GM23338 (cell line): ENCODE measurements around the gene CASK. TPM values are rescaled to one million over a fixed set of nuclear protein-coding genes. Genes with fewer than 3 reads are reported as not detected.

Experiments
- ATAC-seq: fragments of 200-7000 bp; cut with Tn5 transposase; 3 replicates; pipeline ENCODE4 v1.9.1; 2020
- DNase-seq: peaks from one replicate; pipeline ENCODE4 v3.0.0-alpha.2; 2015; ENCODE audit warnings: low spot score
- H2AFZ ChIP-seq: fragments of 200-600 bp; sonication (generic); 2 replicates; pipeline ENCODE4 v1.8.0; 2016; ENCODE audit warnings: antibody characterized with exemption, mild to moderate bottlenecking, moderate library complexity
- H3F3A ChIP-seq: fragments of 200-600 bp; sonication (generic); replicated peaks from 2 replicates; pipeline ENCODE4 v1.8.0; 2017; ENCODE audit warnings: antibody characterized with exemption, mixed run types, low read depth
- H3K27ac ChIP-seq: fragments of 200-600 bp; sonication (generic); 2 replicates; pipeline ENCODE4 v1.6.1; 2016; ENCODE audit warnings: low read depth
- H3K27me3 ChIP-seq: fragments of 200-600 bp; sonication (generic); 2 replicates; pipeline ENCODE4 v1.8.0; 2016; ENCODE audit warnings: mild to moderate bottlenecking, mixed run types, moderate library complexity; ENCODE audit not compliant: insufficient read depth
- H3K36me3 ChIP-seq: fragments of 200-600 bp; sonication (generic); 2 replicates; pipeline ENCODE4 v1.8.0; 2016; ENCODE audit warnings: mild to moderate bottlenecking; ENCODE audit not compliant: insufficient read depth
- H3K4me1 ChIP-seq: fragments of 200-600 bp; sonication (generic); 2 replicates; pipeline ENCODE4 v1.8.0; 2016; ENCODE audit warnings: mild to moderate bottlenecking, moderate library complexity; ENCODE audit not compliant: insufficient read depth
- H3K4me2 ChIP-seq: fragments of 200-600 bp; sonication (generic); 2 replicates; pipeline ENCODE4 v1.7.1; 2017; ENCODE audit warnings: mixed run types
- H3K4me3 ChIP-seq: fragments of 200-600 bp; sonication (generic); 2 replicates; pipeline ENCODE4 v1.6.1; 2016; ENCODE audit warnings: mixed run types
- H3K79me2 ChIP-seq: fragments of 200-600 bp; sonication (generic); replicated peaks from 2 replicates; pipeline ENCODE4 v1.8.0; 2017; ENCODE audit warnings: mild to moderate bottlenecking; ENCODE audit not compliant: insufficient read depth
- H3K9me2 ChIP-seq: fragments of 200-600 bp; sonication (generic); 2 replicates; pipeline ENCODE4 v1.8.0; 2017; ENCODE audit not compliant: insufficient read depth
- H4K20me1 ChIP-seq: fragments of 200-600 bp; sonication (generic); replicated peaks from 2 replicates; pipeline ENCODE4 v1.8.0; 2017; ENCODE audit warnings: mild to moderate bottlenecking; ENCODE audit not compliant: insufficient read depth
- H3K27ac Mint-ChIP-seq: 2 replicates; pipeline ENCODE4 v1.8.0; 2020; ENCODE audit warnings: inconsistent platforms, mild to moderate bottlenecking, moderate library complexity, mixed read lengths
- H3K27me3 Mint-ChIP-seq: 3 replicates; pipeline ENCODE4 v1.8.0; 2022; ENCODE audit warnings: low read depth, mild to moderate bottlenecking, moderate library complexity, mixed read lengths, inconsistent platforms; ENCODE audit not compliant: insufficient read depth, poor library complexity
- H3K36me3 Mint-ChIP-seq: 3 replicates; pipeline ENCODE4 v1.8.0; 2021; ENCODE audit warnings: low read depth, mild to moderate bottlenecking, inconsistent platforms, moderate library complexity, mixed read lengths
- H3K4me1 Mint-ChIP-seq: 3 replicates; pipeline ENCODE4 v1.8.0; 2020; ENCODE audit warnings: mild to moderate bottlenecking, inconsistent platforms, mixed read lengths
- H3K4me3 Mint-ChIP-seq: 3 replicates; pipeline ENCODE4 v1.8.0; 2021; ENCODE audit warnings: moderate library complexity, mild to moderate bottlenecking, inconsistent platforms, mixed read lengths
- H3K9me3 Mint-ChIP-seq: 3 replicates; pipeline ENCODE4 v1.8.0; 2020; ENCODE audit warnings: moderate library complexity, mild to moderate bottlenecking, inconsistent platforms, mixed read lengths
- CREB1 ChIP-seq: fragments of 250-450 bp; sonication (Bioruptor Pico); IDR thresholded peaks from 2 replicates; pipeline ENCODE4 v1.5.0; 2020; ENCODE audit warnings: low read depth, mild to moderate bottlenecking, moderate library complexity
- CTCF ChIP-seq, 2 experiments: fragments of 200-600 bp in 1 of 2; sonication (generic) in 1 of 2; conservative IDR thresholded peaks; 2 replicates each; pipeline versions ENCODE4 v1.5.1 to v1.6.1; 2016 to 2017; ENCODE audit warnings: antibody characterized with exemption in 2 of 2, low read depth in 2 of 2, mild to moderate bottlenecking in 2 of 2, moderate library complexity in 1 of 2
- EZH2 ChIP-seq: fragments of 200-600 bp; sonication (generic); IDR thresholded peaks from one replicate; pipeline ENCODE4 v1.8.0; 2017; ENCODE audit warnings: antibody characterized with exemption, mild to moderate bottlenecking, low read depth; ENCODE audit not compliant: unreplicated experiment
- EZH2phosphoT487 ChIP-seq: fragments of 200-600 bp; sonication (generic); IDR thresholded peaks from one replicate; pipeline ENCODE4 v1.8.1; 2018; ENCODE audit warnings: antibody characterized with exemption; ENCODE audit not compliant: unreplicated experiment
- JUNB ChIP-seq: IDR thresholded peaks from one replicate; pipeline ENCODE4 v1.6.1; 2016; ENCODE audit warnings: antibody characterized with exemption; ENCODE audit not compliant: unreplicated experiment
- NANOG ChIP-seq: IDR thresholded peaks from 2 replicates; pipeline ENCODE4 v1.6.1; 2016; ENCODE audit warnings: antibody characterized with exemption, borderline replicate concordance
- POLR2AphosphoS5 ChIP-seq: IDR thresholded peaks from 2 replicates; pipeline ENCODE4 v1.6.1; 2016; ENCODE audit warnings: antibody characterized with exemption, low read depth
- REST ChIP-seq: IDR thresholded peaks from one replicate; pipeline ENCODE4 v1.6.1; 2018; ENCODE audit warnings: antibody characterized with exemption; ENCODE audit not compliant: unreplicated experiment
- STAT1 ChIP-seq: IDR thresholded peaks from one replicate; pipeline ENCODE4 v1.6.1; 2016; ENCODE audit warnings: antibody characterized with exemption; ENCODE audit not compliant: unreplicated experiment
- ZNF114 ChIP-seq: fragments of 250-450 bp; sonication (Bioruptor Pico); IDR thresholded peaks from 2 replicates; pipeline ENCODE4 v1.5.0; 2020; ENCODE audit warnings: mild to moderate bottlenecking, moderate library complexity
- ZNF331 ChIP-seq: fragments of 250-450 bp; sonication (Bioruptor Pico); IDR thresholded peaks from 2 replicates; pipeline ENCODE4 v1.5.0; 2020; ENCODE audit warnings: low read depth, mild to moderate bottlenecking, moderate library complexity
- polyA plus RNA-seq: library from polyadenylated mRNA; unstranded; fragments of >200 nt; fragmentation: Nextera tagmentation; extraction: Ambion mirVana; gene quantifications from 2 replicates; pipeline ENCODE4 v1.2.1, GENCODE V29; 2016
- total RNA-seq: library from RNA; depleted of rRNA; stranded (reverse); fragments of >200 nt; shearing (Covaris generic); gene quantifications from 2 replicates; pipeline ENCODE4 v1.2.3, GENCODE V29; 2014
- TF ChIP-seq, protein P1 (sequence below): IDR thresholded peaks from 2 replicates; pipeline ENCODE4 v1.6.1; 2016; ENCODE audit warnings: antibody characterized with exemption
- TF ChIP-seq, protein P2 (sequence below): fragments of 250-450 bp; sonication (Bioruptor Pico); IDR thresholded peaks from 2 replicates; pipeline ENCODE4 v1.5.0; 2020; ENCODE audit warnings: mild to moderate bottlenecking, moderate library complexity

The CASK gene
- total and polyA plus RNA-seq, 2 experiments from 2014 or later, result 15.3 to 44.4 TPM

- Histone ChIP-seq H3F3A (no peaks in the 10 kb centered on the region), H3K79me2 (no peaks in the 10 kb centered on the region), H4K20me1 (no peaks in the 10 kb centered on the region), H3K9me2 (no peaks in the 10 kb centered on the region), H3K27me3 (no peaks in the 10 kb centered on the region), H3K36me3 (no peaks in the 10 kb centered on the region), H3K4me3 (no peak overlapping the region), H2AFZ (no peak overlapping the region), H3K4me2 (no peak overlapping the region), H3K4me1 (no peaks in the 10 kb centered on the region), H3K27ac (no peak overlapping the region)
- H3K9me3 Mint-ChIP-seq, result no peaks in the 10 kb centered on the region
- DNase-seq, result no peak
- H3K4me1 Mint-ChIP-seq, result peaks cover 6% of the 10 kb centered on the region
- TF ChIP-seq JUNB (no peak), EZH2 (no peak), ZNF114 (CRISPR knock-in tag) (no peak), ZNF331 (CRISPR knock-in tag) (no peak), POLR2AphosphoS5 (no peak), CREB1 (CRISPR knock-in tag) (no peak), REST (no peak), STAT1 (no peak), CTCF (conservative IDR thresholded peaks at IDR 0.05; ENCODE audit: low read depth in 2 of 2) (no peak), EZH2phosphoT487 (no peak), NANOG (no peak)
- TF ChIP-seq, protein P1, sequence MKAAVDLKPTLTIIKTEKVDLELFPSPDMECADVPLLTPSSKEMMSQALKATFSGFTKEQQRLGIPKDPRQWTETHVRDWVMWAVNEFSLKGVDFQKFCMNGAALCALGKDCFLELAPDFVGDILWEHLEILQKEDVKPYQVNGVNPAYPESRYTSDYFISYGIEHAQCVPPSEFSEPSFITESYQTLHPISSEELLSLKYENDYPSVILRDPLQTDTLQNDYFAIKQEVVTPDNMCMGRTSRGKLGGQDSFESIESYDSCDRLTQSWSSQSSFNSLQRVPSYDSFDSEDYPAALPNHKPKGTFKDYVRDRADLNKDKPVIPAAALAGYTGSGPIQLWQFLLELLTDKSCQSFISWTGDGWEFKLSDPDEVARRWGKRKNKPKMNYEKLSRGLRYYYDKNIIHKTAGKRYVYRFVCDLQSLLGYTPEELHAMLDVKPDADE, result no peak
- TF ChIP-seq, protein P2, sequence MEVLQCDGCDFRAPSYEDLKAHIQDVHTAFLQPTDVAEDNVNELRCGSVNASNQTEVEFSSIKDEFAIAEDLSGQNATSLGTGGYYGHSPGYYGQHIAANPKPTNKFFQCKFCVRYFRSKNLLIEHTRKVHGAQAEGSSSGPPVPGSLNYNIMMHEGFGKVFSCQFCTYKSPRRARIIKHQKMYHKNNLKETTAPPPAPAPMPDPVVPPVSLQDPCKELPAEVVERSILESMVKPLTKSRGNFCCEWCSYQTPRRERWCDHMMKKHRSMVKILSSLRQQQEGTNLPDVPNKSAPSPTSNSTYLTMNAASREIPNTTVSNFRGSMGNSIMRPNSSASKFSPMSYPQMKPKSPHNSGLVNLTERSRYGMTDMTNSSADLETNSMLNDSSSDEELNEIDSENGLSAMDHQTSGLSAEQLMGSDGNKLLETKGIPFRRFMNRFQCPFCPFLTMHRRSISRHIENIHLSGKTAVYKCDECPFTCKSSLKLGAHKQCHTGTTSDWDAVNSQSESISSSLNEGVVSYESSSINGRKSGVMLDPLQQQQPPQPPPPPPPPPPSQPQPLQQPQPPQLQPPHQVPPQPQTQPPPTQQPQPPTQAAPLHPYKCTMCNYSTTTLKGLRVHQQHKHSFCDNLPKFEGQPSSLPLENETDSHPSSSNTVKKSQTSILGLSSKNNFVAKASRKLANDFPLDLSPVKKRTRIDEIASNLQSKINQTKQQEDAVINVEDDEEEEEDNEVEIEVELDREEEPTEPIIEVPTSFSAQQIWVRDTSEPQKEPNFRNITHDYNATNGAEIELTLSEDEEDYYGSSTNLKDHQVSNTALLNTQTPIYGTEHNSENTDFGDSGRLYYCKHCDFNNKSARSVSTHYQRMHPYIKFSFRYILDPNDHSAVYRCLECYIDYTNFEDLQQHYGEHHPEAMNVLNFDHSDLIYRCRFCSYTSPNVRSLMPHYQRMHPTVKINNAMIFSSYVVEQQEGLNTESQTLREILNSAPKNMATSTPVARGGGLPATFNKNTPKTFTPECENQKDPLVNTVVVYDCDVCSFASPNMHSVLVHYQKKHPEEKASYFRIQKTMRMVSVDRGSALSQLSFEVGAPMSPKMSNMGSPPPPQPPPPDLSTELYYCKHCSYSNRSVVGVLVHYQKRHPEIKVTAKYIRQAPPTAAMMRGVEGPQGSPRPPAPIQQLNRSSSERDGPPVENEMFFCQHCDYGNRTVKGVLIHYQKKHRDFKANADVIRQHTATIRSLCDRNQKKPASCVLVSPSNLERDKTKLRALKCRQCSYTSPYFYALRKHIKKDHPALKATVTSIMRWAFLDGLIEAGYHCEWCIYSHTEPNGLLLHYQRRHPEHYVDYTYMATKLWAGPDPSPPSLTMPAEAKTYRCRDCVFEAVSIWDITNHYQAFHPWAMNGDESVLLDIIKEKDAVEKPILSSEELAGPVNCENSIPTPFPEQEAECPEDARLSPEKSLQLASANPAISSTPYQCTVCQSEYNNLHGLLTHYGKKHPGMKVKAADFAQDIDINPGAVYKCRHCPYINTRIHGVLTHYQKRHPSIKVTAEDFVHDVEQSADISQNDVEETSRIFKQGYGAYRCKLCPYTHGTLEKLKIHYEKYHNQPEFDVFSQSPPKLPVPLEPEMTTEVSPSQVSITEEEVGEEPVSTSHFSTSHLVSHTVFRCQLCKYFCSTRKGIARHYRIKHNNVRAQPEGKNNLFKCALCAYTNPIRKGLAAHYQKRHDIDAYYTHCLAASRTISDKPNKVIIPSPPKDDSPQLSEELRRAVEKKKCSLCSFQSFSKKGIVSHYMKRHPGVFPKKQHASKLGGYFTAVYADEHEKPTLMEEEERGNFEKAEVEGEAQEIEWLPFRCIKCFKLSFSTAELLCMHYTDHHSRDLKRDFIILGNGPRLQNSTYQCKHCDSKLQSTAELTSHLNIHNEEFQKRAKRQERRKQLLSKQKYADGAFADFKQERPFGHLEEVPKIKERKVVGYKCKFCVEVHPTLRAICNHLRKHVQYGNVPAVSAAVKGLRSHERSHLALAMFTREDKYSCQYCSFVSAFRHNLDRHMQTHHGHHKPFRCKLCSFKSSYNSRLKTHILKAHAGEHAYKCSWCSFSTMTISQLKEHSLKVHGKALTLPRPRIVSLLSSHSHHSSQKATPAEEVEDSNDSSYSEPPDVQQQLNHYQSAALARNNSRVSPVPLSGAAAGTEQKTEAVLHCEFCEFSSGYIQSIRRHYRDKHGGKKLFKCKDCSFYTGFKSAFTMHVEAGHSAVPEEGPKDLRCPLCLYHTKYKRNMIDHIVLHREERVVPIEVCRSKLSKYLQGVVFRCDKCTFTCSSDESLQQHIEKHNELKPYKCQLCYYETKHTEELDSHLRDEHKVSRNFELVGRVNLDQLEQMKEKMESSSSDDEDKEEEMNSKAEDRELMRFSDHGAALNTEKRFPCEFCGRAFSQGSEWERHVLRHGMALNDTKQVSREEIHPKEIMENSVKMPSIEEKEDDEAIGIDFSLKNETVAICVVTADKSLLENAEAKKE (CRISPR knock-in tag), result no peak
- no peaks in the 10 kb centered on the region for H3K36me3 Mint-ChIP-seq
- H3K4me3 Mint-ChIP-seq, result no peak overlapping the region
- no peak for ATAC-seq
- no peak overlapping the region for H3K27ac Mint-ChIP-seq
- H3K27me3 Mint-ChIP-seq, result no peaks in the 10 kb centered on the region
These were observed 195.2 kb downstream of the CASK start for GRCh38 chrX:41728125-41728524.
